Hematopoietic multipotent progenitor cell treated with erythropoietin and hydrocortisone succinate and interleukin-3 and kit ligand, for 6 days (in vitro differentiated cells): ENCODE data around the gene TRIM28.

Experiments
- DNase-seq: peaks from one replicate; pipeline ENCODE4 v3.0.0-alpha.2; 2015

TRIM28 gene

GRCh38 chr19:58519355-58520256 is 24.3 kb upstream of the TRIM28 start, which contains the start of gene ZBTB45:
Gene ZBTB45, minus strand, starts transcription at chr19:58519810. Its CDS starts 2,137 bp downstream, at chr19:58517673.
- DNase-seq: peak; percentile 97

GRCh38 chr19:58520257-58520599 is 23.6 kb upstream of the TRIM28 start:
- no peak for DNase-seq

GRCh38 chr19:58521651-58522050 is 22.2 kb upstream of the TRIM28 start:
- DNase-seq: no peak

- DNase-seq: no peak
These were observed 21.2 kb upstream of the TRIM28 start for GRCh38 chr19:58522709-58523108.

- peak; percentile 0 for DNase-seq
These were observed 14.5 kb upstream of the TRIM28 start for GRCh38 chr19:58529405-58529804.

- DNase-seq: peak; percentile 0
These were observed 12.6 kb upstream of the TRIM28 start for GRCh38 chr19:58531034-58531840.

- peak; percentile 0 for DNase-seq
These were observed 8.0 kb upstream of the TRIM28 start for GRCh38 chr19:58535857-58536256.

- DNase-seq: peak; percentile 3
These were observed 6.7 kb upstream of the TRIM28 start for GRCh38 chr19:58536852-58537798.

GRCh38 chr19:58538257-58539168 is 5.4 kb upstream of the TRIM28 start:
- DNase-seq: peak; percentile 81

- DNase-seq: peak; percentile 0
These were observed 4.7 kb upstream of the TRIM28 start for GRCh38 chr19:58539169-58539559.

GRCh38 chr19:58542641-58543372 is 1.1 kb upstream of the TRIM28 start:
- peak; percentile 1 for DNase-seq

- DNase-seq: peak; percentile 61
These were observed 874 bp downstream of the TRIM28 start for GRCh38 chr19:58544591-58545285.

- peak; percentile 39 for DNase-seq
These were observed 1.6 kb downstream of the TRIM28 start for GRCh38 chr19:58545286-58546018.

GRCh38 chr19:58546019-58546530 is 2.2 kb downstream of the TRIM28 start:
- peak; percentile 69 for DNase-seq

GRCh38 chr19:58547323-58548312 is 3.8 kb downstream of the TRIM28 start:
- DNase-seq: peak; percentile 0

- no peak for DNase-seq
These were observed 5.2 kb downstream of the TRIM28 start for GRCh38 chr19:58548859-58549663.
